GM18526 (cell line): ENCODE data around the gene CHMP5.

Experiments used
- POLR2A ChIP-seq: IDR thresholded peaks from 3 replicates; pipeline ENCODE4 v1.6.1; 2011; ENCODE audit not compliant: insufficient read length; ENCODE audit errors: extremely low read depth

CHMP5 gene

GRCh38 chr9:33255014-33255413 lies 9.8 kb upstream of the CHMP5 start:
- TF ChIP-seq POLR2A: no peak

- no peak for TF ChIP-seq POLR2A
Measured at GRCh38 chr9:33255471-33255870, 9.4 kb upstream of the CHMP5 start.

GRCh38 chr9:33256236-33256635 lies 8.6 kb upstream of the CHMP5 start:
- TF ChIP-seq POLR2A: no peak

- TF ChIP-seq POLR2A: no peak
Measured at GRCh38 chr9:33257276-33257675, 7.6 kb upstream of the CHMP5 start.

GRCh38 chr9:33260372-33260771 lies 4.5 kb upstream of the CHMP5 start:
- TF ChIP-seq POLR2A: no peak

- no peak for TF ChIP-seq POLR2A
Measured at GRCh38 chr9:33263131-33264002, 1.5 kb upstream of the CHMP5 start.

- TF ChIP-seq POLR2A: no peak
Measured at GRCh38 chr9:33264003-33264472, 811 bp upstream of the CHMP5 start.

- TF ChIP-seq POLR2A: no peak
Measured at GRCh38 chr9:33265211-33265865, 489 bp downstream of the CHMP5 start.

GRCh38 chr9:33267151-33267767 lies 2.4 kb downstream of the CHMP5 start:
- no peak for TF ChIP-seq POLR2A

GRCh38 chr9:33270146-33270545 lies 5.3 kb downstream of the CHMP5 start:
- no peak for TF ChIP-seq POLR2A

GRCh38 chr9:33272061-33272460 lies 7.2 kb downstream of the CHMP5 start:
- no peak for TF ChIP-seq POLR2A

- no peak for TF ChIP-seq POLR2A
Measured at GRCh38 chr9:33273266-33273971, 8.6 kb downstream of the CHMP5 start.

- TF ChIP-seq POLR2A: no peak
Measured at GRCh38 chr9:33273972-33274328, 9.1 kb downstream of the CHMP5 start.

- no peak for TF ChIP-seq POLR2A
Measured at GRCh38 chr9:33277484-33277883, 12.6 kb downstream of the CHMP5 start.

- no peak for TF ChIP-seq POLR2A
Measured at GRCh38 chr9:33285502-33285901, 20.7 kb downstream of the CHMP5 start.
